Neuronal stem cell (in vitro differentiated cells): ENCODE results near the gene FLAD1.
"Not testable (repeated sequence)": the region's sequence is repeated elsewhere in the genome, so short reads cannot be mapped to it uniquely, and the experiment has no call there.

Experiments used
- DNase-seq: peaks from one replicate; pipeline ENCODE4 v3.0.0-alpha.2; 2013; ENCODE audit warnings: low spot score
- H2AFZ ChIP-seq: one replicate; pipeline ENCODE4 v1.6.1; 2013; ENCODE audit warnings: mild to moderate bottlenecking, low read length, inconsistent platforms
- H2AK5ac ChIP-seq: 2 replicates; pipeline ENCODE4 v1.6.1; 2013; ENCODE audit warnings: low read depth, mild to moderate bottlenecking, inconsistent platforms, low read length, moderate library complexity, mixed read lengths
- H2BK120ac ChIP-seq: 2 replicates; pipeline ENCODE4 v1.6.1; 2013; ENCODE audit warnings: low read depth, mild to moderate bottlenecking, inconsistent platforms, low read length, moderate library complexity, mixed read lengths
- H2BK12ac ChIP-seq: one replicate; pipeline ENCODE4 v1.6.1; 2013; ENCODE audit warnings: low read length, inconsistent platforms
- H2BK15ac ChIP-seq: 2 replicates; pipeline ENCODE4 v1.6.1; 2013; ENCODE audit warnings: mild to moderate bottlenecking, low read length, inconsistent platforms, mixed read lengths
- H2BK5ac ChIP-seq: one replicate; pipeline ENCODE4 v1.6.1; 2013; ENCODE audit warnings: inconsistent platforms, mild to moderate bottlenecking, low read length, moderate library complexity
- H3K14ac ChIP-seq: one replicate; pipeline ENCODE4 v1.6.1; 2013; ENCODE audit warnings: low read length, inconsistent platforms
- H3K18ac ChIP-seq: 2 replicates; pipeline ENCODE4 v1.6.1; 2013; ENCODE audit warnings: low read length, inconsistent platforms
- H3K23ac ChIP-seq: 2 replicates; pipeline ENCODE4 v1.6.1; 2013; ENCODE audit warnings: low read depth, mild to moderate bottlenecking, mixed read lengths, low read length, inconsistent platforms; ENCODE audit not compliant: poor library complexity
- H3K27ac ChIP-seq: replicated peaks from 3 replicates; pipeline ENCODE4 v1.5.1; 2013; ENCODE audit warnings: low read length, inconsistent platforms
- H3K27me3 ChIP-seq, 3 experiments: 2 replicates each; pipeline ENCODE4 v1.6.1; 2013; ENCODE audit warnings: low read length in 3 of 3, mild to moderate bottlenecking in 2 of 3, inconsistent platforms in 1 of 3, low read depth in 1 of 3, mixed read lengths in 1 of 3, moderate library complexity in 1 of 3; ENCODE audit not compliant: control insufficient read depth in 3 of 3, insufficient read depth in 3 of 3
- H3K36me3 ChIP-seq, 2 donors: replicated peaks in 1 of 2; 2 replicates each; pipeline ENCODE4 v1.6.1; 2013; ENCODE audit warnings: low read length in 2 of 2; ENCODE audit not compliant: control insufficient read depth in 2 of 2, insufficient read depth in 2 of 2
- H3K4ac ChIP-seq: 2 replicates; pipeline ENCODE4 v1.6.1; 2013; ENCODE audit warnings: inconsistent platforms, mild to moderate bottlenecking, low read length, moderate library complexity
- H3K4me1 ChIP-seq, 2 donors: 1 replicate in 1 of 2; 2 replicates in 1 of 2; pipeline ENCODE4 v1.6.1; 2013; ENCODE audit warnings: low read length in 2 of 2, low read depth in 1 of 2; ENCODE audit not compliant: control insufficient read depth in 2 of 2, insufficient read depth in 1 of 2
- H3K4me2 ChIP-seq: one replicate; pipeline ENCODE4 v1.6.1; 2013; ENCODE audit warnings: mild to moderate bottlenecking, low read length, inconsistent platforms; ENCODE audit not compliant: insufficient read depth, poor library complexity, severe bottlenecking
- H3K4me3 ChIP-seq, 2 donors: 2 replicates each; pipeline ENCODE4 v1.5.1; 2013; ENCODE audit warnings: low read length in 2 of 2, mild to moderate bottlenecking in 2 of 2, inconsistent platforms in 1 of 2, moderate library complexity in 1 of 2
- H3K79me1 ChIP-seq: one replicate; pipeline ENCODE4 v1.6.1; 2013; ENCODE audit warnings: low read depth, mild to moderate bottlenecking, inconsistent platforms, low read length, moderate library complexity
- H3K9ac ChIP-seq: one replicate; pipeline ENCODE4 v1.6.1; 2013; ENCODE audit warnings: mild to moderate bottlenecking, low read depth, low read length, inconsistent platforms; ENCODE audit not compliant: poor library complexity
- H3K9me3 ChIP-seq, 2 donors: replicated peaks in 1 of 2; 2 replicates each; pipeline versions ENCODE3 to v1.6.1; 2013; ENCODE audit warnings: low read length in 2 of 2, mild to moderate bottlenecking in 2 of 2, inconsistent platforms in 1 of 2, low read depth in 1 of 2, mixed read lengths in 1 of 2, moderate library complexity in 1 of 2; ENCODE audit not compliant: control insufficient read depth in 2 of 2, insufficient read depth in 1 of 2
- H4K8ac ChIP-seq: one replicate; pipeline ENCODE4 v1.6.1; 2013; ENCODE audit warnings: low read depth, mild to moderate bottlenecking, inconsistent platforms, low read length, moderate library complexity
- H4K91ac ChIP-seq: one replicate; pipeline ENCODE4 v1.6.1; 2013; ENCODE audit warnings: low read length, low read depth, mild to moderate bottlenecking, inconsistent platforms; ENCODE audit not compliant: poor library complexity
- WGBS, 2 donors: extraction: QIAGEN DNeasy Blood & Tissue Kit; methylation state at CpG; one replicate each; pipeline ENCODE4 v1.1.7; 2013; ENCODE audit warnings: missing lambda C conversion rate in 2 of 2, mixed read lengths in 1 of 2; ENCODE audit not compliant: insufficient read length in 2 of 2, insufficient replicate concordance in 1 of 2; ENCODE audit errors: extremely low coverage in 2 of 2; 5-methylcytosine and 5-hydroxymethylcytosine counted together

Gene FLAD1

DNA sequence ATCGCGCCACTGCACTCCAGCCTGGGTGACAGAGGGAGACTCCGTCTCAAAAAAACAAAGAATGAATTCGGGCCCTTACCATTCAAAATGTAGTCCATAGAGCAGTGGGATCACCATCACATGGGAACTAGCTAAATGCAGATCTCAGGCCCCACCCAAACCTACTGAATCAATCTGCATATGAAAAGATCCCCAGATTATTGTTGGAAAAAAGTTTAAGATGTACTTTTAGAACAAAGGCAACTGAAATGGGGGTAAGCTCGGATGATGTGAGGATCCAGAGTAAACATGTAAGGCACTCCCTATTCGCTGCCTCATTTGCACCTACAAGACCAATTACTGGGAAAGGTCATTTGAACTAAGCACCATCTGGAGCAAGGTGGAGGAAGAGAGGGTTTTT, 803 bp upstream of the FLAD1 start:
- Histone ChIP-seq H3K27me3 (no peaks in the 10 kb centered on the region), H3K27ac (peak overlapping the region; percentile 70), H2AFZ (peak overlapping the region; percentile 77), H3K9ac (no peak overlapping the region), H4K8ac (no peak overlapping the region), H3K23ac (no peak overlapping the region), H3K4me3 (peak overlapping the region; percentile 73 to 74), H3K4me1 (peaks cover 1 to 5% of the 10 kb centered on the region in 2 donors), H2AK5ac (no peak overlapping the region), H2BK120ac (no peak overlapping the region), H2BK12ac (no peak overlapping the region), H3K18ac (no peak overlapping the region), H3K4me2 (peak overlapping the region; percentile 29), H3K4ac (no peak overlapping the region), H3K14ac (no peak overlapping the region), H4K91ac (no peak overlapping the region), H2BK5ac (no peak overlapping the region), H3K36me3 (peaks cover 15 to 59% of the 10 kb centered on the region in 2 donors), H2BK15ac (no peak overlapping the region), H3K9me3 (no peaks in the 10 kb centered on the region), H3K79me1 (peaks cover 9% of the 10 kb centered on the region)
- no CpG with 5 or more reads among the region's 6 CpGs for WGBS, 2 donors
- no peak for DNase-seq

DNA sequence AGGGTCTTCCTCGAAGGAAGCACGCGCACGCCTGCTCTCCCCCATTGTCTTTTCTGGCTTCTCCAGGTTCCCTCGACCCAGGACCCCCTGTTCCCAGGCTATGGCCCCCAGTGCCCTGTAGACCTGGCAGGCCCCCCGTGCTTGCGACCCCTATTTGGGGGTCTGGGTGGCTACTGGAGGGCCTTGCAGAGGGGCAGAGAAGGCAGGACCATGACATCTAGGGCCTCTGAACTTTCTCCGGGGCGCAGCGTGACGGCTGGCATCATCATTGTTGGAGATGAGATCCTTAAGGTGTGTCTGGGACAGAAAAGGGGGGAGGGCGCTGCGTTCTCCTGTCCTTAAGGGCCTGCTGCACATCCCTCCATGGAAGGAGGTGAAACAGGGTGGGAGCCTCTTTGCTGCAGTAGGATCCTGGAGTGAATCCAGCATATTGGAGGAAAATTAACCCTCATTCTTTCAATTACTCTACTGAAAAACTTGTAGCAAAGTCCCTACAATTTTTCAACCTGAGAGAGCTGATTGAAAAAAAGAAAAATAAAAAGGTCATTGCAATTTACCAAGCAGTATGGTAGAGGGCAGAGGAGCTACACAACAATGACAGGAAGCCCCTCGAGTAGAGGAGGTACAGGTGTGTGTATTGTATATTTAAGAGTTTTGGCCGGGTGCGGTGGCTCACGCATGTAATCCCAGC, 777 bp downstream of the FLAD1 start:
- H2AK5ac ChIP-seq, result peak overlapping the region; percentile 59
- no peak overlapping the region for H3K14ac ChIP-seq
- H3K9me3 ChIP-seq, result no peaks in the 10 kb centered on the region
- H3K9ac ChIP-seq, result peak overlapping the region; percentile 82
- H3K27ac ChIP-seq, result no peak overlapping the region
- H2BK5ac ChIP-seq, result no peak overlapping the region
- no peak overlapping the region for H4K91ac ChIP-seq
- H2AFZ ChIP-seq, result peak overlapping the region; percentile 55
- WGBS, 2 donors, result no CpG with 5 or more reads among the region's 17 CpGs
- peak overlapping the region; percentile 84 for H3K4me2 ChIP-seq
- no peak overlapping the region for H2BK120ac ChIP-seq
- peak overlapping the region; percentile 11 for H3K23ac ChIP-seq
- no peak overlapping the region for H2BK15ac ChIP-seq
- H3K79me1 ChIP-seq, result peaks cover 12% of the 10 kb centered on the region
- no peak overlapping the region for H2BK12ac ChIP-seq
- H3K18ac ChIP-seq, result no peak overlapping the region
- no peaks in the 10 kb centered on the region for H3K27me3 ChIP-seq
- H3K4ac ChIP-seq, result peak overlapping the region; percentile 26
- no peak overlapping the region for H4K8ac ChIP-seq
- H3K36me3 ChIP-seq, result peaks cover 22 to 62% of the 10 kb centered on the region in 2 donors
- no peak for DNase-seq
- H3K4me3 ChIP-seq, result peak overlapping the region; percentile 73 to 89
- H3K4me1 ChIP-seq, result peaks cover 1 to 5% of the 10 kb centered on the region in 2 donors

DNA sequence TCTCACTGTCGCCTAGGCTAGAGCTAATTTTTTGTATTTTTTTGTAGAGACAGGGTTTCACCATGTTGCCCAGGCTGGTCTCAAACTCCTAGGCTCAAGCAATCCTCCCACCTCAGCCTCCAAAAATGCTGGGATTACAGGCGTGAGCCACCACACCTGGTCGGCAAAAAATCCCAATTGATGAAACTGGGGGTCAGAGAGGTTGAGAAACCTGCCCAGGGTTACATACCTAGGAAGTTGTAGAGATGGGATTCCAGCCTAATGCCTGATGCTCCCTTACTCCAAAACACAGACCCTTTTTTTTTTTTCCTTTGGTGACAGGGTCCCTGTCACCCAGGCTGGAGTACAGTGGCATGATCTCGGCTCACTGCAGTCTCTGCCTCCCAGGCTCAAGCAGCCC, 3.6 kb downstream of the FLAD1 start:
- H3K36me3 ChIP-seq, result peaks cover 32 to 60% of the 10 kb centered on the region in 2 donors
- H3K23ac ChIP-seq, H3K9me3 ChIP-seq, H2AFZ ChIP-seq, H4K91ac ChIP-seq, DNase-seq, H2BK12ac ChIP-seq, H2BK120ac ChIP-seq, H2BK15ac ChIP-seq, H3K4ac ChIP-seq, H3K9ac ChIP-seq, H2BK5ac ChIP-seq, H2AK5ac ChIP-seq, H3K4me1 ChIP-seq, H3K14ac ChIP-seq, H3K18ac ChIP-seq, H3K27me3 ChIP-seq, H3K4me2 ChIP-seq, H4K8ac ChIP-seq, H3K27ac ChIP-seq, H3K4me3 ChIP-seq: not testable (repeated sequence)
- no CpG with 5 or more reads among the region's 4 CpGs for WGBS, 2 donors
- peaks cover 12% of the 10 kb centered on the region for H3K79me1 ChIP-seq

DNA sequence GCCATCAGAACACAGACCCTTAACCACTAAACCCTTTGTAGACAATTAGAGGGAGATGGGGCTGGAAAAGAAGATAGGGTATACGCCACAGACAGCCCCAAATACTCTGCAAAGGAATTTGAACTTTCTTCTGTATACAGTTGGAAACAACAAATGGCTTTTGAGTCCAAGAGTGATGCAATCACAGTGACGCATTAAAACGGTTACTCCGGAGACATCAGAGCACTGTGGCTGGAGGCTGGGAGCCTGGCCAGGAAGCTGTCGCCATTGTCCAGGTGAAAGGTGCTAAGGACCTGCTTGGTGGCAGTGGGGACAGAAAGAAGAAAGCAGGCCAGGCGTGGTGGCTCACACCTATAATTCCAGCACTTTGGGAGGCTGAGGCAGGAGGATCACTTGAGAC, 4.2 kb downstream of the FLAD1 start:
- Histone ChIP-seq H4K91ac (no peak overlapping the region), H3K18ac (no peak overlapping the region)

More for the DNA sequence above, 4.2 kb downstream of the FLAD1 start:
- Histone ChIP-seq H3K27ac (no peak overlapping the region), H3K4me1 (peaks cover 1 to 5% of the 10 kb centered on the region in 2 donors), H2AFZ (no peak overlapping the region), H3K14ac (no peak overlapping the region), H2BK5ac (no peak overlapping the region), H3K9me3 (no peaks in the 10 kb centered on the region), H3K4me3 (no peak overlapping the region), H4K8ac (no peak overlapping the region), H2BK15ac (no peak overlapping the region), H2BK120ac (no peak overlapping the region), H3K4me2 (no peak overlapping the region), H3K9ac (no peak overlapping the region), H3K23ac (no peak overlapping the region), H3K36me3 (peaks cover 32 to 61% of the 10 kb centered on the region in 2 donors), H3K27me3 (no peaks in the 10 kb centered on the region), H3K4ac (no peak overlapping the region), H3K79me1 (peaks cover 12% of the 10 kb centered on the region), H2BK12ac (no peak overlapping the region), H2AK5ac (no peak overlapping the region)
- WGBS, 2 donors, result no CpG with 5 or more reads among the region's 6 CpGs
- DNase-seq, result no peak
